Astrocyte of the cerebellum (primary cell): ENCODE measurements around the gene NRP1.

Source experiments
- DNase-seq: peaks from one replicate; pipeline ENCODE4 v3.0.0-alpha.2; 2011; ENCODE audit warnings: low read depth
- H3K4me3 ChIP-seq: 2 replicates; pipeline ENCODE4 v1.5.1; 2011; ENCODE audit warnings: mild to moderate bottlenecking, low read depth, low read length, moderate library complexity
- CTCF ChIP-seq: IDR thresholded peaks from 2 replicates; pipeline ENCODE4 v1.5.1; 2012; ENCODE audit warnings: low read length, low read depth, moderate library complexity, mild to moderate bottlenecking; ENCODE audit errors: missing control alignments
- in situ Hi-C: cut with HindIII; loops from 2 replicates; pipeline ENCODE4 v1.10.0; 2017; ENCODE audit warnings: low sequenced_read_pairs

NRP1 gene

GRCh38 chr10:33272635-33273034 lies 61.8 kb downstream of the NRP1 start:
- no peak overlapping the region for H3K4me3 ChIP-seq
- no peak for TF ChIP-seq CTCF
- DNase-seq = no peak
- in situ Hi-C loops = no loop called here

GRCh38 chr10:33271969-33272583 lies 62.4 kb downstream of the NRP1 start:
- no peak for DNase-seq
- TF ChIP-seq CTCF = no peak
- in situ Hi-C loops = no loop called here

GRCh38 chr10:33270971-33271370 lies 63.5 kb downstream of the NRP1 start:
- in situ Hi-C loops = no loop called here
- TF ChIP-seq CTCF = no peak
- no peak for DNase-seq
- no peak overlapping the region for H3K4me3 ChIP-seq

More at GRCh38 chr10:33271969-33272583, 62.4 kb downstream of the NRP1 start:
- no peak overlapping the region for H3K4me3 ChIP-seq

- DNase-seq = no peak
- in situ Hi-C loops = no loop called here
- TF ChIP-seq CTCF = no peak
- H3K4me3 ChIP-seq = no peak overlapping the region
These were observed 66.8 kb downstream of the NRP1 start for GRCh38 chr10:33267708-33268107.

- no peak for DNase-seq
- H3K4me3 ChIP-seq = no peak overlapping the region
- no peak for TF ChIP-seq CTCF
- in situ Hi-C loops = no loop called here
These were observed 68.8 kb downstream of the NRP1 start for GRCh38 chr10:33265621-33266020.

GRCh38 chr10:33263453-33263852 lies 71.0 kb downstream of the NRP1 start:
- no peak overlapping the region for H3K4me3 ChIP-seq
- in situ Hi-C loops = no loop called here

More at GRCh38 chr10:33263453-33263852, 71.0 kb downstream of the NRP1 start:
- no peak for DNase-seq
- no peak for TF ChIP-seq CTCF
